GM18502 (cell line): ENCODE data around the gene TAGLN3.
"Not testable (repeated sequence)": the region's sequence is repeated elsewhere in the genome, so short reads cannot be mapped to it uniquely, and the experiment has no call there.

Experiments used
- ATAC-seq: cut with Tn5 transposase; IDR thresholded peaks from one replicate; pipeline ENCODE4 v1.9.1; 2021; ENCODE audit warnings: mild to moderate bottlenecking; ENCODE audit not compliant: unreplicated experiment, poor library complexity

Gene TAGLN3

DNA sequence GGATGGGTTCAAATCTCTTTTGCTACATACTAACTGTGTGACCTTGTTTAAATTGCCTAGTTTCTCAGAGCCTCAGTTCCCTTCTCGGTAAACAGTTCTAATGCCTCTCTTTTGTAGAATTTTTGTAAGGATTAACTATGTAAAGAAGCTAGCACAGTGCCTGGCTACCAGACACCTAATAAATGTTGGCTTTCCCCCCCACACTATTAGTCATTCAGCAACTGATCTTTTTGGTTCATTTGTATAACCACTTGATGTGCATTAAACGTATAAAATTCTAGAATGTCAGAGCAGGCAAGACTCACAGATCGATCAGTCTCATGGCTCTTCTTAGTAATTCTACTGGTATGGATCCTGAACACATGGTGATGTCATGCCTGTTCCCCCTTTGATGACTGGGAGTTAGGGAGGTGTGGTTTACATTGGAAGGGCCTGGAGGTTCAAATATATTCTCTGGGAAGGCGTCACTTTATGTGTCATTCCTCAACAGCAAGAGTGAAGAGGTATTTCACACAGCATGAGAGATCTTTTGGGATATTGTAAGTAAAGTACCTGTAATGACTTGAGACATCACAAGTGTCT, 6.5 kb downstream of the TAGLN3 start:
- ATAC-seq, result no peak

GRCh38 chr3:112007633-112008032, 8.9 kb downstream of the TAGLN3 start:
- no peak for ATAC-seq

DNA sequence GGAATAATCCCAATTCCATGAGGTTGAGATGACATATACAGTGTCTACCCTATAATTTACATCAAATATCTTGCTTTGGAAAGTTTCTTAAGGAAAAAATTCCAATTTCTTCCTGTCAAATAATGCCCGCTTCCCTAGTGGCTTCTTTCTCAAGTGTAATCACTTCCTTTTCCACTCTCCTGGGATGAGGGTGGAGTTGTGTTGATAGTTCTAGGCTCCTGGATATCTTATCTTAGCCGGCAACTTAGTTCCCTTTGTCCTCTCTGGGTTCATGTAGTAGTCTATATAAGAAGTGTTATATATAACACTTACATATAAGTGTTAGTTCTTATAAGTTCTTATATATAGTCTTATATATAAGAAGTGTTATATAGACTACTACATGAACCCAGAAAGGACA, 10.9 kb downstream of the TAGLN3 start:
- ATAC-seq, result no peak

GRCh38 chr3:112010636-112011035, 11.9 kb downstream of the TAGLN3 start:
- ATAC-seq, result no peak

GRCh38 chr3:112011376-112011940, 12.7 kb downstream of the TAGLN3 start:
- ATAC-seq, result no peak

GRCh38 chr3:112012205-112012992, 13.7 kb downstream of the TAGLN3 start:
- no peak for ATAC-seq

DNA sequence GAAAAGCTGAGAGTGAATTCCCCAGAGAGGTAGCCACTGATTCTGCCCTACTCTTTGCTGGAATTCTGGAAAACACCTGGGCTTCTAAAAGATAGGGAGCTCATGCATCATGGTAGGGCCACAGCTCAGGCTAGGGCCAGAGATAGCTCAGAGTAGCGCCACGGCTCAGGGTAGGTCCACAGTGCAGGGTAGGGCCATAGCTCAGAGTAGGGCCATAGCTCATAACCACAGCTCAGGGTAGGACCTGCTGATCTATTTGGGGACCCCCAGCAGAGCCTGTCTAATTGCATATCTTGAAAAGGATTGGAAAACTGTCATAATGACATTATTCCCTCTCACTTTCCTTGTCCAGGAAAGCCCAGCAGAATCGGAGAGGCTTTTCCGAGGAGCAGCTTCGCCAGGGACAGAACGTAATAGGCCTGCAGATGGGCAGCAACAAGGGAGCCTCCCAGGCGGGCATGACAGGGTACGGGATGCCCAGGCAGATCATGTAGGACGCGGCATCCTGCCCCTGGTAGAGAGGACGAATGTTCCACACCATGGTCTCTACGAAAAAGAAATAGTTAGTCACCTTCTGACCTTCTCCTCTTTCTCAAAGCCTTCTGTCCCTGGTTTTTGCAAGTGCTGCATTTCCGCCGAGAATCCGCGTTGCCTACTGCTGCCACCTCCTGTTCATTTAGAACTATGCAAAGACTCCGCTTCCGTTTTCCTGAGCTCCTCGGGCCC, 14.5 kb downstream of the TAGLN3 start:
- ATAC-seq, result peak; percentile 93

- ATAC-seq, result peak; percentile 16
These were observed 15.0 kb downstream of the TAGLN3 start for GRCh38 chr3:112013784-112014143.

- ATAC-seq, result no peak
These were observed 18.4 kb downstream of the TAGLN3 start for GRCh38 chr3:112017091-112017490.

DNA sequence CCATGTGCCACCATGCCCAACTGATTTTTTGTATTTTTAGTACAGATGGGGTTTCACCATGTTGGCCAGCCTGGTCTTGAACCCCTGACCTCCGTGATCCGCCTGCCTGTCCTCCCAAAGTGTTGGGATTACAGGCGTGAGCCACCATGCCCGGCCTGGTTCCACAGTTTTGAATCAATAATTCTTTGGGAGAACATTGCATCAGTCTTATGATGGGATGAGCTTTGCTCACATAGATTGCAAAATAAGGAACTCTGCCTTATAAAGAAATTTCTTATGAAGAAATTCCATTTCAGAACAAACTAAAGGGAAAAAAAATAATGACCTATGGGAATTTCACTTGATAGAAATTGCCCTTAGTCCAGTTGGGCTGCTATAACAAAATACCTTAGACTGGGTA, 20.0 kb downstream of the TAGLN3 start:
- no peak for ATAC-seq

DNA sequence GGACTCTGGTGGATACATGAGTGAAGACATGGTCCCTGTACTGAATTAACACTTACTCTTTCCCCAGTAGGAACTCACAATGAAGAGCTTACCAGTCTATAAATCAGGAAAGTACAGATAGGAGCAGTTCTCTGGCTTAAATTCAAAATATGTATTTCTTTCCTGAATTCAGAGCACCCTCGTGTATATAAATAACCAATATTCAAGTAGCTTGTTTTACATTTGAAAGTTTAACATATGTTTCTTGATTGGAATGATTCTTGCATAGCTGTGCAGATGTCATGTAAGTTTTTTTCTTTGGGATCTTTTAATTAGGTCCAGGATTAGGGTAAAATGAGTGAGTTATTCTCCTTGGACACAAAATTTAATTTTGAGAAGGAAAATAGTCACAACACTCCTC, 21.0 kb downstream of the TAGLN3 start:
- no peak for ATAC-seq

- ATAC-seq, result no peak
These were observed 22.0 kb downstream of the TAGLN3 start for GRCh38 chr3:112020674-112021085.

GRCh38 chr3:112027142-112027541, 28.4 kb downstream of the TAGLN3 start:
- no peak for ATAC-seq

GRCh38 chr3:112027826-112028225, 29.1 kb downstream of the TAGLN3 start:
- no peak for ATAC-seq

GRCh38 chr3:112030901-112031300, 32.2 kb downstream of the TAGLN3 start:
- no peak for ATAC-seq

- no peak for ATAC-seq
These were observed 33.5 kb downstream of the TAGLN3 start for GRCh38 chr3:112032098-112032731.

DNA sequence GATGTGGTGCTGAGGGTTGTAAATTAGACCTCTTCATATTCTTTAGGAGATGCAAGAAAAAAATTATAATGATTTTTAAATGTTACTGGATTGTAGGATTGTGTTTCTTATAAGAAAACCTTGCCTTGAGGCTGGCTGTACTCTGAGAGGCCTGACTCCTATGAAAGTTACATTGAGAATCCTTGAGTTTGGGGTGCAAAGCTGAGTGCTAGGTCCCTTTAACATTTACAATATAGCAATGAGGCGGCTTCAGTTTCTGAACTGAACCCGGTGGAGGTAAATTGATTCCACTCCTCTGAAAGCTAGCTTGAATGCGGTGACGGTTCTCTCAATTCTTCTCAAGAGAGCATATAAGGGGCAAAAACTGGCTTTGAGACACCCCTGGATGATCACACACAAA, 35.7 kb downstream of the TAGLN3 start, which contains the start of gene TMPRSS7:
TSS of gene TMPRSS7 (plus strand) at position 301 of the 400 bp plus-strand sequence. CDS start 110 bp downstream, outside the sequence.
- ATAC-seq, result no peak

DNA sequence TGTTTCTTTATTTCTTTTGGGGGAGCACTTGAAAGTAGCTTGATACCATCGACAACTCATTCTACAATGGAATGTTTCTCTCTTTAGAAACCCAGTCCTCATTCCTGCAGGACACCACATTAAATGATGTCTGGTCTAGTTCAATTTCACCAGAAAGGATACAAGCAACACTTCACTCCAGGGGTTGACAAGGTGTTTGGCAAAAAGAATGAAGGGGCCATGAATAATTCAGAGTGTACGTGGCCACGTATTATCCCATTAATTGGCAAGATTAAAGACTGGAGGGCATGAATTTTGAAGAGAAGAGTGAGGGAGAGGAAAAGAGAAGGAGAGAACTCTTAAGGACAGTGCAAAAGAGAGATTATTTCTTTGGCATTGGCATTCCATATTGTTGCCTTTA, 36.5 kb downstream of the TAGLN3 start:
- no peak for ATAC-seq

DNA sequence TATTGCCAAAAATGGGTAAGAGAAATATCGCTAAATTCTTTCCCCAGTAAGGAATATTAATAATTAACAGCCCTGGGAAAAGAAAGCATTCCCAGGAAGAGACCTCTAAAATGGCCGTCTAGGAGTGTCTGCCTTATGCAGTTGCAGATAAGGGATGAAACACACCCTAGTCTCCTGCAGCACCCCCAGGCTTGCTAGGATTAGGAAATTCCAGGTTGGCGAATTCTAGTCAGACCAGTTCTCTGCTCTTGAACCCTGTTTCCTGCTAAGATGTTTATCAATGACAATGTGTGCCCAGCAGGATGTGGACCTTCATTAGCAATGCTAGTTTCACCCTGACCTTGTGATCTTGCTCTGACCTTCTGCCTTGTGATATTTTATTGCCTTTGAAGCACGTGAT, 38.5 kb downstream of the TAGLN3 start:
- not testable (repeated sequence) for ATAC-seq

DNA sequence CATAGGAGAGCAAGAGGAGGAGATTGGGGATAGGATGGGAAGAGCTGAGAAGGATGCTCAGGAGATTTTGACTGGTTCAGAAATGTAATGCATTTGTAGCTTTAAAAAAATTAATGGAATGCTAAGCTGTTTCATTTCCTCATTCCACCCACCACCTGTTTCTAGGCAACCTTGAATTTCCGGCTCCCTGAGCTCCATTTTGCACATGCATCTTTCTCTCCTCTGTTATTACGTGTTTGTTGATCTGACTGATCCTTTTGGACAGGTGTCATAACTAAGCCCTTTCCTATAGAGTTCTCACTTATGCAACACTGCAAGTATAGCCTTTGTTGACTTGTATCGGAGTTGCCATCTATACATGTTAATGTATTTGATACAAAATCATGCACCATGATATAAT, 40.1 kb downstream of the TAGLN3 start:
- peak; percentile 53 for ATAC-seq

- ATAC-seq, result no peak
These were observed 42.6 kb downstream of the TAGLN3 start for GRCh38 chr3:112041321-112041720.
